H1 (cell line): Measurements from ENCODE around the gene ZNRF2. TPM values are rescaled to one million over a fixed set of nuclear protein-coding genes. Genes with fewer than 3 reads are reported as not detected.

ENCODE experiments used
- CTCF ChIA-PET: fragments of 300-600 bp; sonication (Branson Sonifier 250); formaldehyde crosslinking; loops from one replicate; lab custom pipeline; 2021; ENCODE audit not compliant: partially characterized antibody; lab: Charles Lee
- POLR2A ChIA-PET: fragments of 300-600 bp; sonication (Branson Sonifier 250); formaldehyde crosslinking; loops from one replicate; lab custom pipeline; 2021; ENCODE audit warnings: inconsistent platforms; ENCODE audit not compliant: partially characterized antibody; lab: Charles Lee
- DNase-seq, 2 experiments: peaks; one replicate each; pipeline versions ENCODE4 v3.0.0 to v3.0.0-alpha.2; 2010 to 2022; ENCODE audit warnings: low spot score in 2 of 2, low read depth in 1 of 2, mixed read lengths in 1 of 2
- FAIRE-seq: peaks from 2 replicates; lab custom pipeline; 2011; peaks lifted over from hg19 to GRCh38; lab: Jason Lieb, UNC
- H2AFZ ChIP-seq: 2 replicates; pipeline ENCODE4 v1.8.1; 2012; ENCODE audit warnings: low read length, inconsistent platforms
- H2AK5ac ChIP-seq: 2 replicates; pipeline ENCODE4 v1.6.1; 2013; ENCODE audit warnings: low read depth, low read length
- H2BK120ac ChIP-seq: replicated peaks from 2 replicates; pipeline ENCODE3; 2013; ENCODE audit warnings: low read depth, low read length, inconsistent platforms
- H2BK12ac ChIP-seq: 2 replicates; pipeline ENCODE4 v1.6.1; 2013; ENCODE audit warnings: low read depth, low read length
- H2BK15ac ChIP-seq: 2 replicates; pipeline ENCODE4 v1.6.1; 2013; ENCODE audit warnings: low read length
- H2BK20ac ChIP-seq: 2 replicates; pipeline ENCODE4 v1.6.1; 2013; ENCODE audit warnings: low read length
- H2BK5ac ChIP-seq: 2 replicates; pipeline ENCODE4 v1.6.1; 2013; ENCODE audit warnings: low read depth, low read length
- H3K14ac ChIP-seq: 2 replicates; pipeline ENCODE4 v1.6.1; 2013; ENCODE audit warnings: inconsistent platforms; ENCODE audit not compliant: insufficient read length
- H3K18ac ChIP-seq: 2 replicates; pipeline ENCODE4 v1.6.1; 2013; ENCODE audit warnings: low read length; ENCODE audit errors: extremely low read depth
- H3K23ac ChIP-seq: 2 replicates; pipeline ENCODE4 v1.6.1; 2013; ENCODE audit warnings: inconsistent platforms; ENCODE audit not compliant: insufficient read length
- H3K23me2 ChIP-seq: 2 replicates; pipeline ENCODE4 v1.6.1; 2013; ENCODE audit warnings: low read depth, low read length
- H3K27ac ChIP-seq: 2 replicates; pipeline ENCODE4 v1.6.1; 2011; ENCODE audit warnings: low read depth, low read length, inconsistent platforms
- H3K27me3 ChIP-seq, 4 experiments: replicated peaks in 1 of 4; 1 replicate in 1 of 4; 2 replicates in 3 of 4; pipeline versions ENCODE4 v1.6.1 to v1.8.1; 2011 to 2013; ENCODE audit warnings: low read length in 3 of 4, mild to moderate bottlenecking in 3 of 4, inconsistent platforms in 2 of 4, mixed read lengths in 2 of 4, moderate library complexity in 1 of 4; ENCODE audit not compliant: control insufficient read depth in 3 of 4, insufficient read depth in 3 of 4; ENCODE audit errors: extremely low read depth in 1 of 4
- H3K36me3 ChIP-seq, 4 experiments: 2 replicates each; pipeline versions ENCODE4 v1.6.1 to v1.8.1; 2011 to 2013; ENCODE audit warnings: mild to moderate bottlenecking in 4 of 4, low read length in 3 of 4, moderate library complexity in 2 of 4, control low read depth in 1 of 4, inconsistent platforms in 1 of 4; ENCODE audit not compliant: insufficient read depth in 4 of 4, control insufficient read depth in 2 of 4
- H3K4ac ChIP-seq: replicated peaks from 2 replicates; pipeline ENCODE3; 2013; ENCODE audit warnings: low read length, low read depth, mixed read lengths, inconsistent platforms; ENCODE audit not compliant: insufficient read length
- H3K4me1 ChIP-seq, 4 experiments: replicated peaks in 1 of 4; 1 replicate in 1 of 4; 2 replicates in 3 of 4; pipeline versions ENCODE4 v1.6.1 to v1.8.1; 2011 to 2013; ENCODE audit warnings: low read length in 3 of 4, inconsistent platforms in 2 of 4, mixed read lengths in 1 of 4; ENCODE audit not compliant: insufficient read depth in 4 of 4, control insufficient read depth in 3 of 4
- H3K4me2 ChIP-seq, 2 experiments: 2 replicates each; pipeline versions ENCODE4 v1.6.1 to v1.8.1; 2011 to 2013; ENCODE audit warnings: low read depth in 2 of 2, low read length in 2 of 2, control low read depth in 1 of 2, inconsistent platforms in 1 of 2, mild to moderate bottlenecking in 1 of 2; ENCODE audit not compliant: insufficient read depth in 1 of 2
- H3K4me3 ChIP-seq, 4 experiments: fragments of 200-600, 300-600 bp in 1 of 4; sonication (generic), shearing (Covaris generic), sonication (Bioruptor Twin) in 1 of 4; 2 replicates each; pipeline versions ENCODE4 v1.5.1 to v1.8.1; 2011 to 2016; ENCODE audit warnings: low read length in 4 of 4, low read depth in 3 of 4, control low read depth in 2 of 4, inconsistent platforms in 2 of 4, mild to moderate bottlenecking in 2 of 4, mixed read lengths in 1 of 4, moderate library complexity in 1 of 4; ENCODE audit not compliant: insufficient read depth in 2 of 4; ENCODE audit errors: extremely low read depth in 1 of 4
- H3K56ac ChIP-seq: replicated peaks from 2 replicates; pipeline ENCODE3; 2013; ENCODE audit warnings: low read depth, mild to moderate bottlenecking, mixed read lengths, low read length, inconsistent platforms; ENCODE audit not compliant: insufficient read length
- H3K79me1 ChIP-seq: 2 replicates; pipeline ENCODE4 v1.6.1; 2013; ENCODE audit warnings: low read depth, low read length, control low read depth
- H3K79me2 ChIP-seq, 2 experiments: 2 replicates each; pipeline versions ENCODE4 v1.6.1 to v1.8.1; 2012 to 2013; ENCODE audit warnings: low read length in 2 of 2, mild to moderate bottlenecking in 2 of 2, inconsistent platforms in 1 of 2; ENCODE audit not compliant: insufficient read depth in 2 of 2, control insufficient read depth in 1 of 2
- H3K9ac ChIP-seq, 4 experiments: replicated peaks in 1 of 4; 1 replicate in 1 of 4; 2 replicates in 3 of 4; pipeline versions ENCODE4 v1.6.1 to v1.8.1; 2011 to 2013; ENCODE audit warnings: low read depth in 3 of 4, low read length in 3 of 4, control low read depth in 2 of 4, mild to moderate bottlenecking in 2 of 4, moderate library complexity in 2 of 4, inconsistent platforms in 1 of 4; ENCODE audit errors: extremely low read depth in 1 of 4
- H3K9me3 ChIP-seq, 2 experiments: 2 replicates each; pipeline versions ENCODE4 v1.6.1 to v1.8.1; 2012 to 2013; ENCODE audit warnings: mild to moderate bottlenecking in 2 of 2, moderate library complexity in 2 of 2, control low read depth in 1 of 2, inconsistent platforms in 1 of 2, low read depth in 1 of 2, low read length in 1 of 2, mixed read lengths in 1 of 2; ENCODE audit not compliant: insufficient read depth in 2 of 2
- H4K20me1 ChIP-seq, 2 experiments: replicated peaks in 1 of 2; 2 replicates each; pipeline versions ENCODE3 to v1.8.1; 2011 to 2013; ENCODE audit warnings: inconsistent platforms in 2 of 2, low read length in 2 of 2, mild to moderate bottlenecking in 1 of 2; ENCODE audit not compliant: insufficient read depth in 2 of 2, control insufficient read depth in 1 of 2
- H4K5ac ChIP-seq: 2 replicates; pipeline ENCODE4 v1.6.1; 2013; ENCODE audit warnings: low read length, low read depth, mixed read lengths, inconsistent platforms; ENCODE audit not compliant: insufficient read length
- H4K8ac ChIP-seq: 2 replicates; pipeline ENCODE4 v1.8.0; 2013; ENCODE audit warnings: mild to moderate bottlenecking, moderate library complexity, low read length, inconsistent platforms; ENCODE audit not compliant: insufficient read depth; ENCODE audit errors: extremely low read depth
- H4K91ac ChIP-seq: replicated peaks from 2 replicates; pipeline ENCODE3; 2013; ENCODE audit warnings: low read length, mixed read lengths, inconsistent platforms; ENCODE audit not compliant: insufficient read length
- BRCA1 ChIP-seq: IDR thresholded peaks from 2 replicates; pipeline ENCODE4 v1.6.1; 2012; ENCODE audit warnings: low read depth, low read length, improper control_type of control experiment
- KDM1A ChIP-seq: fragments of 200-600, 300-600 bp; sonication (generic); IDR thresholded peaks from 2 replicates; pipeline ENCODE4 v1.7.1; 2016; ENCODE audit warnings: mild to moderate bottlenecking, low read length, borderline replicate concordance
- KDM5A ChIP-seq: fragments of 200-600 bp; IDR thresholded peaks from 2 replicates; pipeline ENCODE4 v1.7.1; 2012; ENCODE audit warnings: mild to moderate bottlenecking, low read length, inconsistent platforms, mixed read lengths
- POU5F1 ChIP-seq: IDR thresholded peaks from 2 replicates; pipeline ENCODE4 v1.6.1; 2011; ENCODE audit warnings: low read depth, mild to moderate bottlenecking, low read length, moderate library complexity
- SAP30 ChIP-seq: fragments of 300-600 bp; sonication (generic); IDR thresholded peaks from 2 replicates; pipeline ENCODE4 v1.7.1; 2012; ENCODE audit warnings: low read length, moderate library complexity, mild to moderate bottlenecking, inconsistent platforms; ENCODE audit not compliant: insufficient read depth, insufficient replicate concordance
- SIN3A ChIP-seq, 2 experiments: IDR thresholded peaks in 1 of 2; conservative IDR thresholded peaks in 1 of 2; 2 replicates each; pipeline ENCODE4 v1.6.1; 2011 to 2012; ENCODE audit warnings: low read length in 2 of 2, improper control_type of control experiment in 1 of 2, low read depth in 1 of 2, mild to moderate bottlenecking in 1 of 2
- SIRT6 ChIP-seq: IDR thresholded peaks from one replicate; pipeline ENCODE4 v1.7.1; 2012; ENCODE audit warnings: low read length, inconsistent platforms
- TEAD4 ChIP-seq: IDR thresholded peaks from 2 replicates; pipeline ENCODE4 v1.6.1; 2012; ENCODE audit warnings: low read depth, low read length, inconsistent platforms, mixed read lengths
- WGBS, 2 experiments: shearing (Covaris generic) in 1 of 2; methylation state at CpG; one replicate each; pipeline versions ENCODE4 v1.1.6 to v1.1.7; 2013 to 2015; ENCODE audit warnings: low lambda C conversion rate in 2 of 2, mixed read lengths in 2 of 2, inconsistent platforms in 1 of 2, low coverage in 1 of 2, missing lambda C conversion rate in 1 of 2; ENCODE audit not compliant: insufficient replicate concordance in 2 of 2, insufficient coverage in 1 of 2, insufficient read length in 1 of 2; ENCODE audit errors: extremely low coverage in 1 of 2, missing lambda C conversion rate in 1 of 2; 5-methylcytosine and 5-hydroxymethylcytosine counted together
- polyA plus RNA-seq, 7 experiments: library from polyadenylated mRNA; depleted of rRNA in 3 of 7; stranded (reverse) in 5 of 7; unstranded in 2 of 7; fragments of >200 nt in 5 of 7; fragments of 200-250 nt in 2 of 7; gene quantifications; 1 replicate in 5 of 7; 2 replicates in 1 of 7; 4 replicates in 1 of 7; pipeline versions ENCODE4 v1.2.1 to v1.2.3, GENCODE V29; 2011 to 2013; ENCODE audit warnings: missing spikeins in 2 of 7, mixed read lengths in 2 of 7
- total RNA-seq: library from RNA; stranded (reverse); fragmentation: NEBNext Ultra II Directional; extraction: Animal tissue kit (Norgen Biotek cat#: 25700); gene quantifications from 2 replicates; pipeline ENCODE4 v1.2.1, GENCODE V29; 2021
- TF ChIP-seq, protein P1 (sequence below): IDR thresholded peaks from 2 replicates; pipeline ENCODE4 v1.6.1; 2012; ENCODE audit warnings: inconsistent platforms
- TF ChIP-seq, protein P2 (sequence below): IDR thresholded peaks from 2 replicates; pipeline ENCODE4 v1.6.1; 2012; ENCODE audit warnings: low read length, inconsistent platforms

The ZNRF2 gene
- total and polyA plus RNA-seq, 2 of the 8 experiments (the other 6 are each of a cell fraction or from before 2014, with no cell fraction given), result 2.9 to 16.2 TPM

DNA sequence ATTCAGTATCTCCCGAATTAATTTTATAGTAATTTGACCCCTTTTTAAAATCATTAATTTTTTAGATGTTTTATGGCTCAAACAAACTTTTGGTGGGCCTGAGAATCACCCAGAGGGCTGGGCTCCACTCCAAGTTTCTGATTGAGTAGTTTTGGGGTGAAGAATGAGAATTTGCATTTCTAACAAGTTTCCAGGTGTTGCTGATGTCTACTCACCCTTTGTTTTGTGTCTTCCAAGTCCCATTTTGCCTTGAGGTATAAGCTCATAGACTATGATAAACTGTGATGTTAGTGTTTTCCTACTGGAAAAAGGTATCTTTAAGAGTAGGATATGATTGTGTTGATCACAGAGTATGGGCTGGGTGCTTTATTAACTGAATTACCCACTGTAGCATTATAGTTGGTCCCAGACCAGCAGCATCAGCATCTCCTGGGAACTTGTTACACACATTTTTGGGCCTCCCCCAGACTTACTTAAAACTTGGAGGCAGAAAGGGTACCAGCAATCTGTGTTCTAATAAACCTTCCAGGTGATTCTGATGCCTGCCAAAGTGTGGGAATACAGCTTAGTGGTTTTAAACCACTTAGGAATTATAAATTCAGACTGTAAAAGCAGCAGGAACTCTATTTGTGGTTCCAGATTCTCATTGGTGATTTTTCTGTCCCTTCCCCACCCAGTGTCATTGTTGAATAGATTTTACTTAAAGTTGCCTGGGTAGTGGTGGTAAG, 19.1 kb downstream of the ZNRF2 start:
- no peak overlapping the region for H2BK20ac ChIP-seq
- peaks cover 0 to 4% (median 0%) of the 10 kb centered on the region in 4 experiments; a peak in 2 of 7 replicates for H3K4me1 ChIP-seq
- no peak overlapping the region for H4K5ac ChIP-seq
- no peak overlapping the region for H3K4ac ChIP-seq
- H3K79me1 ChIP-seq, result peaks cover 2% of the 10 kb centered on the region
- no peak overlapping the region for H2BK120ac ChIP-seq
- H3K14ac ChIP-seq, result no peak overlapping the region
- no peaks in the 10 kb centered on the region for H3K36me3 ChIP-seq
- no peak overlapping the region for H2BK5ac ChIP-seq
- H3K4me3 ChIP-seq, result no peak overlapping the region
- H3K27me3 ChIP-seq, result no peaks in the 10 kb centered on the region
- ChIA-PET POLR2A (interaction anchor here (1.5 kb wide), 1 partner anchor 14 kb away, joined by 3 read pairs; no protein-coding TSS in a partner anchor), CTCF (interaction anchor here (0.6 to 1.2 kb wide), 2 partner anchors 19 to 468 kb away, joined by 3 read pairs; partner anchors contain the start of gene ZNRF2)
- H2AFZ ChIP-seq, result no peak overlapping the region
- no peak overlapping the region for H3K18ac ChIP-seq
- H3K23me2 ChIP-seq, result no peaks in the 10 kb centered on the region
- no peak overlapping the region for H2BK15ac ChIP-seq
- H4K91ac ChIP-seq, result no peak overlapping the region
- DNase-seq, result no peak
- no peak overlapping the region for H4K8ac ChIP-seq
- H3K23ac ChIP-seq, result no peak overlapping the region
- no peaks in the 10 kb centered on the region for H3K9me3 ChIP-seq
- no peak overlapping the region for H2BK12ac ChIP-seq
- no peak overlapping the region for H3K4me2 ChIP-seq
- H3K9ac ChIP-seq, result no peak overlapping the region
- peaks cover 2% of the 10 kb centered on the region in 2 experiments for H4K20me1 ChIP-seq
- H2AK5ac ChIP-seq, result no peak overlapping the region
- 100% methylated on average over 1 of the region's 1 CpG; no CpG with 5 or more reads in 1 of the 2 experiments for WGBS, 2 experiments
- H3K56ac ChIP-seq, result no peak overlapping the region
- H3K27ac ChIP-seq, result no peak overlapping the region
- FAIRE-seq, result no peak
- H3K79me2 ChIP-seq, result peaks cover 0 to 93% of the 10 kb centered on the region in 2 experiments; a peak in 2 of 4 replicates
- TF ChIP-seq SIRT6, result no peak
- TF ChIP-seq KDM1A, result no peak
- no peak for TF ChIP-seq SAP30
- no peak for TF ChIP-seq SIN3A (conservative IDR thresholded peaks at IDR 0.05 in 1 of 2, IDR thresholded peaks at IDR 0.05 in 1 of 2; ENCODE audit: low read depth in 1 of 2, low read length in 2 of 2)
- TF ChIP-seq TEAD4, result no peak
- TF ChIP-seq KDM5A, result no peak
- TF ChIP-seq, protein P1, sequence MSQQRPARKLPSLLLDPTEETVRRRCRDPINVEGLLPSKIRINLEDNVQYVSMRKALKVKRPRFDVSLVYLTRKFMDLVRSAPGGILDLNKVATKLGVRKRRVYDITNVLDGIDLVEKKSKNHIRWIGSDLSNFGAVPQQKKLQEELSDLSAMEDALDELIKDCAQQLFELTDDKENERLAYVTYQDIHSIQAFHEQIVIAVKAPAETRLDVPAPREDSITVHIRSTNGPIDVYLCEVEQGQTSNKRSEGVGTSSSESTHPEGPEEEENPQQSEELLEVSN, result no peak
- no peak for TF ChIP-seq POU5F1
- TF ChIP-seq, protein P2, sequence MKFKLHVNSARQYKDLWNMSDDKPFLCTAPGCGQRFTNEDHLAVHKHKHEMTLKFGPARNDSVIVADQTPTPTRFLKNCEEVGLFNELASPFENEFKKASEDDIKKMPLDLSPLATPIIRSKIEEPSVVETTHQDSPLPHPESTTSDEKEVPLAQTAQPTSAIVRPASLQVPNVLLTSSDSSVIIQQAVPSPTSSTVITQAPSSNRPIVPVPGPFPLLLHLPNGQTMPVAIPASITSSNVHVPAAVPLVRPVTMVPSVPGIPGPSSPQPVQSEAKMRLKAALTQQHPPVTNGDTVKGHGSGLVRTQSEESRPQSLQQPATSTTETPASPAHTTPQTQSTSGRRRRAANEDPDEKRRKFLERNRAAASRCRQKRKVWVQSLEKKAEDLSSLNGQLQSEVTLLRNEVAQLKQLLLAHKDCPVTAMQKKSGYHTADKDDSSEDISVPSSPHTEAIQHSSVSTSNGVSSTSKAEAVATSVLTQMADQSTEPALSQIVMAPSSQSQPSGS, result no peak
- TF ChIP-seq BRCA1, result no peak
